HG03175 (cell line): ENCODE data around the gene PHACTR2.

ENCODE experiments used
- ATAC-seq: cut with Tn5 transposase; IDR thresholded peaks from one replicate; pipeline ENCODE4 v1.9.1; 2021; ENCODE audit warnings: mild to moderate bottlenecking, moderate library complexity; ENCODE audit not compliant: unreplicated experiment

The PHACTR2 gene

GRCh38 chr6:143739341-143739851, 61.6 kb downstream of the PHACTR2 start:
- ATAC-seq = no peak

DNA sequence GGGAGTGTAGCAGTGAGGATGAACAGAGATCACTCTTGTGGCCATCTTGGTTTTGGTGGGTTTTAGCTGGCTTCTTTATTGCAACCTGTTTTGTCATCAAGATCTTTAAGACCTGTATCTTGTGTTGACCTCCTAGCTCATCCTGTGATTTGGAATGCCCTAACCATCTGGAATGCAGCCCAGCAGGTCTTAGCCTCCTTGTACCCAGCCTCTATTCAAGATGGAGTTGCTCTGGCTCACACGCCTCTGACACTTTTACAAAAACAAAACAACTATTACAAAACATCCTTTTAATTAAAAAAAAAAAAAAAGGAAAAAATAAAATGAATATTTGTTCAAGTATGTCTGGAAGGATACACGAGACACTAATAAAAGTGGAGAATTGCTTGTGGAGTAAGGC, 62.4 kb downstream of the PHACTR2 start:
- no peak for ATAC-seq

GRCh38 chr6:143741480-143741879, 63.7 kb downstream of the PHACTR2 start:
- ATAC-seq = no peak

- ATAC-seq = no peak
These were observed 64.5 kb downstream of the PHACTR2 start for GRCh38 chr6:143742070-143742954.

- no peak for ATAC-seq
These were observed 65.1 kb downstream of the PHACTR2 start for GRCh38 chr6:143742955-143743255.

DNA sequence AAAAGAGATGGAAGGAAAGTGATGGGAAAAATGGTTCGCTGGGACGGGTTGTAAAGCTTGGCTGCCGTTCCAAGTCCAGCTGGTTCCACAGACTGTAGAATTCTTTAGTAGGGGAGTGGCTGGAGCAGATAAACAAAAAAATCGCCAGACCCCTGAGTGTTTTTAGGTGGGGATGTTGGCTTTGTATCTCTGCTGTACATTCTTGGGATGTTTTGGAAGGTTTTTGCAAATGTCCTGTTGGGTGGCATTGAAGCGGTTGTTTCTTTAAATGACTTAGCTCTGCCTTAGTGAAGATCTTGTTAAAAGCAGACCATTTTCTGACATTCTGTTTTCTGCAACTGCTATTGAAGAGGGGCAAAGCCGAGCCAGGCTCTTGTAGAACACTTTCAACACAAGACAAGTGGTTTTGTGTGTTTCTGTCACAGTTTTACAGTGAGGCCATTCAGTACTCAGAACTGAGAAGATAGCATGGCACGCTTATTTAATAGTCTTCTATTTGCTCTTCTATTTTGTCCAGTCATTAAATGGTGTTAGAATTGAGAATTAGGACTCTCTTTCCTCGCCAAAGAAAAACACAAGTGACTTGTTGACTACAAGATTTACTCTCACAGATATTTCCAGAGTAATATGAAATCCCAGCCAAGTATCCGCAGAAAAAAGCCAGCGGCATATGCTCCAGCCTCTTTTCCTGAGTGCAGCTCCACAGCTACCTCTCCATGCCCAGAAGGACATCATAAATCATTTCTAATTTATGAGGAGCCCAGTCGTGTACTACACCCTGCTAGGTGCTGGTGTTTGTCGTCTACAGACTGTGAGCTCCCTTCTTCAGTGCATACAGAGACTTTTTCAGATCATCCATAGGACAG, 65.8 kb downstream of the PHACTR2 start:
- ATAC-seq = no peak

GRCh38 chr6:143744551-143745165, 66.9 kb downstream of the PHACTR2 start:
- no peak for ATAC-seq

GRCh38 chr6:143745166-143746133, 67.7 kb downstream of the PHACTR2 start:
- no peak for ATAC-seq

- no peak for ATAC-seq
These were observed 68.7 kb downstream of the PHACTR2 start for GRCh38 chr6:143746202-143747119.

- no peak for ATAC-seq
These were observed 69.6 kb downstream of the PHACTR2 start for GRCh38 chr6:143747347-143747842.

- ATAC-seq = no peak
These were observed 72.1 kb downstream of the PHACTR2 start for GRCh38 chr6:143749891-143750290.

- no peak for ATAC-seq
These were observed 73.1 kb downstream of the PHACTR2 start for GRCh38 chr6:143750877-143751276.

GRCh38 chr6:143752459-143752858, 74.7 kb downstream of the PHACTR2 start:
- ATAC-seq = no peak

DNA sequence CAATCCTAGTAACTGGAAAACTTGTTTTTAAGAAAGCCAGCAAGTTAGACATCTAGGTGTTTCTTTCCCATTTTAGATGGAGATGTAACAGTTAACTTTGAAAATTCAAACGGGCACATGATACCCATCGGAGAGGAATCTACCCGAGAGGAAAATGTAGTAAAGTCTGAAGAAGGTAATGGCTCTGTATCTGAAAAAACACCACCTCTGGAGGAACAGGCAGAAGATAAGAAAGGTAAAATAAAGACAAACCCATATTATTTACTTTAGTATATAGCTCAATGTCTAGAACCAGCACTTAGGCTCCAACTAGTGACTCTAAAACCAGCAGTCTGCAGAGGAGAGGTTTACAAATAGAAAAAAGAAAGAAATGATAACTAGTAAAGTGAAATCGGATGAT, 75.9 kb downstream of the PHACTR2 start:
- no peak for ATAC-seq

- no peak for ATAC-seq
These were observed 76.4 kb downstream of the PHACTR2 start for GRCh38 chr6:143754204-143754603.

DNA sequence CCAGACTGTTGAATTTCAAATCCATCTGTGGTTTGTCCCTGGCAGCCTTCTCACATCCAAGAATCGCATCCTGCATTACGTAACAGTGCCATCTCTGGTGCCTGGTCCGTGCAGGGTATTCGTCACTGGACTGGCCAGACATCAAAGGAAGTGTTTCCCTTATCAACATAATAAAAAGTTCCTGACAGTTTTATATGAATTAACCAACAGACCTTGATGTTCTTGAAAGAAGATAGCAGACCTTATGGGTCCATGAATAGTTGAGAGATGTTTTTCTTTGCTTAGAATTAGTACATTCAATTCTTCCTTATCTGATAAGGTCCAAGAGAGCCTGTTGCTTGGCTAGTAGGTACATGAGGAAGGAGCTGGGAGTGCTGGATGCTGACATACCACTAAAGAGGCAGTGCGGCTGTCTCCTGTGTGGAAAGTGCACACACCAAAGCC, 77.6 kb downstream of the PHACTR2 start:
- no peak for ATAC-seq

DNA sequence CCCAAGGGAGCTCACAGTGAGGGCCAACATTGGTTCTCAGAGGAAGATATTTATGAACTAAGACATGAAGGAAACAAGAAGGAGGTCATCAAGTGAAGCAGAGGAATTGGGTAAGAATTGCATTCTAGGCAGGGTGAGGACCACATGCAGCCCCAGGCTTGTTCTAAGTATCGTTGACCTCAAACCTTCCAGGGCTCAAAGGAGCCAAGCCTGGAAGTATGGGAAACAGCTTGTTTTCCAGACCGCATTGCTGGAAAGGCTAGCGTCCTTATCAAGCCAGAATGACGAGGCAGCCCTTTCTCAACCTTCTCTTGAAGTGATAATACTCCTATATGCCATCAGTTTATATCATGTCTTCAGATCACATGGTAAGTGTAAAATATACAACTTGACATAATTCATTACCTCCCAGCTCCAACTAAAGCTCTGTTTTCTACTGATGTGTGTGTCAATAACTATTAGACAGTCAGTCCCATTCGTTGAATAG, 79.6 kb downstream of the PHACTR2 start:
- no peak for ATAC-seq

DNA sequence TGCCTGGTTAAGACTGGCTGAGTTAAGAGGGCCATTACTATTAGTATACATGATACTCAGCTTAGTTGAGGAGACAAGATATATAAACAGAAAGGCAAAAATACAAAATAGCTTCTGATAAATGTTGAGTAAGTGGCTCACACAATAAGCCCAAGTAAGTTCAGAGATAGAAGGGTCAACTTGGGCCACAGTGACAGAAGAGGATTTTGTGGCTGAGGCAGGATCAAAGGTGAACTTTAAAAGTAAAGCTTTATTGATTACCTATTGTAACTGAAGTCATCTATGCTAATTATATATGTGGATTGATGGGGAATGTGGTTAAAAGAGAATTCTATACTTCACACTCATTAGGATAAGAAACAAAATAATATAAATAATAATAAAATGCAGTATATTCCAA, 80.8 kb downstream of the PHACTR2 start:
- ATAC-seq = no peak

GRCh38 chr6:143759666-143760065, 81.9 kb downstream of the PHACTR2 start:
- no peak for ATAC-seq
